HG03521 (cell line): ENCODE data around the gene C6orf136.

Experiments used
- ATAC-seq: cut with Tn5 transposase; IDR thresholded peaks from one replicate; pipeline ENCODE4 v1.9.1; 2021; ENCODE audit warnings: mild to moderate bottlenecking, moderate library complexity; ENCODE audit not compliant: unreplicated experiment

The C6orf136 gene

GRCh38 chr6:30686009-30686907 is 39.3 kb downstream of the C6orf136 start, which contains the start of gene PPP1R18:
PPP1R18 (minus strand) TSS chr6:30686645; CDS start chr6:30686018, 627 bp downstream.
- no peak for ATAC-seq

- peak; percentile 46 for ATAC-seq
Observed at GRCh38 chr6:30686908-30687658, 40.1 kb downstream of the C6orf136 start.

GRCh38 chr6:30687659-30688431 is 40.9 kb downstream of the C6orf136 start:
- ATAC-seq, result no peak

GRCh38 chr6:30688569-30688968 is 41.6 kb downstream of the C6orf136 start:
- ATAC-seq, result no peak

- ATAC-seq, result no peak
Observed at GRCh38 chr6:30689022-30689865, 42.3 kb downstream of the C6orf136 start.

- no peak for ATAC-seq
Observed at GRCh38 chr6:30689985-30690384, 43.1 kb downstream of the C6orf136 start.

- ATAC-seq, result peak; percentile 31
Observed at GRCh38 chr6:30690403-30691207, 43.7 kb downstream of the C6orf136 start, which contains the start of gene NRM. NRM (minus strand) TSS chr6:30690984; CDS start chr6:30690974, 10 bp downstream.

GRCh38 chr6:30691208-30691847 is 44.4 kb downstream of the C6orf136 start:
- ATAC-seq, result no peak

GRCh38 chr6:30696432-30696831 is 49.5 kb downstream of the C6orf136 start:
- no peak for ATAC-seq

- ATAC-seq, result no peak
Observed at GRCh38 chr6:30700340-30700739, 53.4 kb downstream of the C6orf136 start.
